ENCODE data around the gene MRFAP1L1.

DNA sequence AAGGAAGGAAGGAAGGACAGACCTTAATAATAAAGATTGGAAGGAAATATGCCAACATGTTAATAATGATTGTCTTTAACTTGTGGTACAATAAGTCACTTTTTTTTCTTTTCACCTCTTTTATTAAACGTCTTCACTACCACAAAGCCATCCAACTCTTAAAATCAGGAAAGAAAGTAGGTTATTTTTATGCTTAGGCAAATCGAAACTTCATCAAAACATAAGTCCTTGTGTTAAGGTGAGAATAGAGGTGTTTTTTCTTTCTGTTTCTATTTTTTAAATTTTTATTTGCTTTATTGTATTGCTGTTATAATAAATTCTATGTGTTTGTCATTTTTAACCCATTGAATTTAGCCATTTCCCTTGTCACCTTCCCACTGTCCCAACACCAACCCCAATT, 32.8 kb upstream of the MRFAP1L1 start:
- TF ChIP-seq, protein P1, sequence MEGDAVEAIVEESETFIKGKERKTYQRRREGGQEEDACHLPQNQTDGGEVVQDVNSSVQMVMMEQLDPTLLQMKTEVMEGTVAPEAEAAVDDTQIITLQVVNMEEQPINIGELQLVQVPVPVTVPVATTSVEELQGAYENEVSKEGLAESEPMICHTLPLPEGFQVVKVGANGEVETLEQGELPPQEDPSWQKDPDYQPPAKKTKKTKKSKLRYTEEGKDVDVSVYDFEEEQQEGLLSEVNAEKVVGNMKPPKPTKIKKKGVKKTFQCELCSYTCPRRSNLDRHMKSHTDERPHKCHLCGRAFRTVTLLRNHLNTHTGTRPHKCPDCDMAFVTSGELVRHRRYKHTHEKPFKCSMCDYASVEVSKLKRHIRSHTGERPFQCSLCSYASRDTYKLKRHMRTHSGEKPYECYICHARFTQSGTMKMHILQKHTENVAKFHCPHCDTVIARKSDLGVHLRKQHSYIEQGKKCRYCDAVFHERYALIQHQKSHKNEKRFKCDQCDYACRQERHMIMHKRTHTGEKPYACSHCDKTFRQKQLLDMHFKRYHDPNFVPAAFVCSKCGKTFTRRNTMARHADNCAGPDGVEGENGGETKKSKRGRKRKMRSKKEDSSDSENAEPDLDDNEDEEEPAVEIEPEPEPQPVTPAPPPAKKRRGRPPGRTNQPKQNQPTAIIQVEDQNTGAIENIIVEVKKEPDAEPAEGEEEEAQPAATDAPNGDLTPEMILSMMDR (IDR thresholded peaks at IDR 0.05; ENCODE audit: insufficient read depth, low read depth, low read length) = no peak
- no peak for TF ChIP-seq EZH2 (IDR thresholded peaks at IDR 0.05; ENCODE audit: insufficient read depth, low read length)

All from astrocyte (in vitro differentiated cells and primary cell).